Panc1 (cell line): ENCODE data around the gene CSMD2. TPM values are rescaled to one million over a fixed set of nuclear protein-coding genes. Genes with fewer than 3 reads are reported as not detected.

Experiments
- ATAC-seq: fragments of 200-7000 bp; cut with Tn5 transposase; 2 replicates; pipeline ENCODE4 v1.9.1; 2020; ENCODE audit warnings: mild to moderate bottlenecking, moderate library complexity
- BruUV-seq: library from RNA; stranded (reverse); fragments of 400-500 nt; replicated peaks from 2 replicates; lab custom pipeline; 2021; lab: Mats Ljungman, UMichigan
- CTCF ChIA-PET: fragments of 300-600 bp; sonication (Branson Sonifier 250); formaldehyde crosslinking; loops from one replicate; lab custom pipeline; 2022; ENCODE audit warnings: antibody characterized with exemption; lab: Charles Lee
- POLR2A ChIA-PET: fragments of 300-600 bp; sonication (Branson Sonifier 250); formaldehyde crosslinking; loops from one replicate; lab custom pipeline; 2022; ENCODE audit warnings: antibody characterized with exemption; lab: Charles Lee
- DNase-seq: peaks from one replicate; pipeline ENCODE4 v3.0.0-alpha.2; 2010; ENCODE audit warnings: low read depth, low spot score
- H3K27ac ChIP-seq: 2 replicates; pipeline ENCODE4 v1.5.1; 2011; ENCODE audit warnings: mild to moderate bottlenecking, low read length, inconsistent platforms
- H3K27me3 ChIP-seq: fragments of 200-500 bp; sonication (Bioruptor generic); 2 replicates; pipeline ENCODE4 v1.6.0; 2014; ENCODE audit warnings: low read length, inconsistent platforms; ENCODE audit not compliant: control insufficient read depth, insufficient read depth
- H3K36me3 ChIP-seq: fragments of 200-500 bp; sonication (Bioruptor generic); 2 replicates; pipeline ENCODE4 v1.5.1; 2014; ENCODE audit warnings: inconsistent platforms, mild to moderate bottlenecking, low read length, moderate library complexity; ENCODE audit not compliant: control insufficient read depth, insufficient read depth
- H3K4me1 ChIP-seq: 2 replicates; pipeline ENCODE4 v1.5.1; 2011; ENCODE audit warnings: inconsistent platforms, mild to moderate bottlenecking, low read length, moderate library complexity; ENCODE audit not compliant: control insufficient read depth, insufficient read depth
- H3K4me3 ChIP-seq, 2 experiments: 2 replicates each; pipeline ENCODE4 v1.5.1; 2011 to 2012; ENCODE audit warnings: low read depth in 2 of 2, low read length in 2 of 2, mild to moderate bottlenecking in 2 of 2, inconsistent platforms in 1 of 2, moderate library complexity in 1 of 2
- H3K9me3 ChIP-seq: fragments of 200-500 bp; sonication (Bioruptor generic); 2 replicates; pipeline ENCODE4 v1.5.1; 2014; ENCODE audit warnings: low read depth, mild to moderate bottlenecking, inconsistent platforms, low read length, moderate library complexity; ENCODE audit not compliant: control insufficient read depth, insufficient read depth
- POLR2AphosphoS5 ChIP-seq: IDR thresholded peaks from 2 replicates; pipeline ENCODE4 v1.6.1; 2012; ENCODE audit warnings: mild to moderate bottlenecking, low read depth, low read length, moderate library complexity
- REST ChIP-seq, 2 experiments: IDR thresholded peaks; 2 replicates each; pipeline ENCODE4 v1.6.1; 2011 to 2012; ENCODE audit warnings: low read depth in 2 of 2, control low read depth in 1 of 2, low read length in 1 of 2, mild to moderate bottlenecking in 1 of 2, moderate library complexity in 1 of 2; ENCODE audit not compliant: insufficient read depth in 1 of 2
- SIN3A ChIP-seq: IDR thresholded peaks from 2 replicates; pipeline ENCODE4 v1.6.1; 2012; ENCODE audit warnings: low read depth, mild to moderate bottlenecking, low read length, moderate library complexity, borderline replicate concordance; ENCODE audit not compliant: insufficient read depth
- TCF7L2 ChIP-seq: IDR thresholded peaks from 2 replicates; pipeline ENCODE4 v1.6.1; 2011; ENCODE audit warnings: mild to moderate bottlenecking, low read depth, low read length, inconsistent platforms
- in situ Hi-C: cut with HindIII; loops from 2 replicates; pipeline ENCODE4 v1.10.0; 2016; ENCODE audit warnings: low sequenced_read_pairs, low pct_unique_long_range_greater_than_20kb
- intact Hi-C: fragments of 100-400 bp; cut with micrococcal nuclease; formaldehyde crosslinking; loops from one replicate; pipeline ENCODE4 v1.10.0; 2022; ENCODE audit not compliant: unreplicated experiment
- total RNA-seq: library from RNA; stranded (reverse); gene quantifications from one replicate; pipeline ENCODE4 v1.2.1, GENCODE V29; 2021; ENCODE audit not compliant: unreplicated experiment
- TF ChIP-seq, protein P1 (sequence below): fragments of 450-650 bp; IDR thresholded peaks from 2 replicates; pipeline ENCODE4 v1.5.1; 2017; ENCODE audit warnings: mild to moderate bottlenecking

The CSMD2 gene
- total RNA-seq, 1 experiment from 2014 or later = not detected

DNA sequence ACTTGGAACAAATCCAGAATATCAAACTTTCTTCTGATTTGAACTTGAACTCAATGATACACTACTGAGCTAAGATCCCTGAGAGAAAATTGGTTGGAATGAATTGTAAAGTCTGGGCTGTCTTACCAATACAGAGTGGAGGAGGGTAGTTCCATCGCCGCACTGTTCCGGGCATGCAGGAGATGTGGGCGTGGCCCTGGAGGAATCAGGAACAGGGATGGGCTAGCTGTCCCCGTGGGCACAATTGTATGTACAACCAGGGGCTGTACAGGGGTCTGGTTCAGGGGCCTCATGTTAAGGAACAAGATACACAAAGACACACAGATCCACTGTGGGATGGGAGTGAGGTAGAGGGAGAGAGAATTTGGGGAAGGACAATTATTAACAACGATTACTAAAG is 548.2 kb downstream of the CSMD2 start:
- ATAC-seq = no peak
- TF ChIP-seq POLR2AphosphoS5 = no peak
- no peak for TF ChIP-seq TCF7L2
- TF ChIP-seq, protein P1, sequence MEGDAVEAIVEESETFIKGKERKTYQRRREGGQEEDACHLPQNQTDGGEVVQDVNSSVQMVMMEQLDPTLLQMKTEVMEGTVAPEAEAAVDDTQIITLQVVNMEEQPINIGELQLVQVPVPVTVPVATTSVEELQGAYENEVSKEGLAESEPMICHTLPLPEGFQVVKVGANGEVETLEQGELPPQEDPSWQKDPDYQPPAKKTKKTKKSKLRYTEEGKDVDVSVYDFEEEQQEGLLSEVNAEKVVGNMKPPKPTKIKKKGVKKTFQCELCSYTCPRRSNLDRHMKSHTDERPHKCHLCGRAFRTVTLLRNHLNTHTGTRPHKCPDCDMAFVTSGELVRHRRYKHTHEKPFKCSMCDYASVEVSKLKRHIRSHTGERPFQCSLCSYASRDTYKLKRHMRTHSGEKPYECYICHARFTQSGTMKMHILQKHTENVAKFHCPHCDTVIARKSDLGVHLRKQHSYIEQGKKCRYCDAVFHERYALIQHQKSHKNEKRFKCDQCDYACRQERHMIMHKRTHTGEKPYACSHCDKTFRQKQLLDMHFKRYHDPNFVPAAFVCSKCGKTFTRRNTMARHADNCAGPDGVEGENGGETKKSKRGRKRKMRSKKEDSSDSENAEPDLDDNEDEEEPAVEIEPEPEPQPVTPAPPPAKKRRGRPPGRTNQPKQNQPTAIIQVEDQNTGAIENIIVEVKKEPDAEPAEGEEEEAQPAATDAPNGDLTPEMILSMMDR = no peak
- Histone ChIP-seq H3K27me3 (peaks cover 36% of the 10 kb centered on the region), H3K36me3 (no peaks in the 10 kb centered on the region), H3K27ac (no peak overlapping the region), H3K9me3 (no peaks in the 10 kb centered on the region), H3K4me3 (no peak overlapping the region), H3K4me1 (no peaks in the 10 kb centered on the region)
- POLR2A ChIA-PET = no interaction called here
- no TSS peak for BruUV-seq
- CTCF ChIA-PET = no interaction called here
- in situ Hi-C loops = no loop called here
- intact Hi-C loops = loop anchor here (10.0 kb wide), 1 partner anchor 142 kb away; the partner anchor contains the start of gene ZSCAN20
- DNase-seq = no peak

GRCh38 chr1:33615546-33615945 is 549.5 kb downstream of the CSMD2 start:
- no peak for TF ChIP-seq SIN3A
- TF ChIP-seq, protein P1 = no peak
- no peak for TF ChIP-seq TCF7L2
- no peak for TF ChIP-seq REST (IDR thresholded peaks at IDR 0.05; ENCODE audit: insufficient read depth in 1 of 2, low read depth in 2 of 2, low read length in 1 of 2)
- no peak for TF ChIP-seq POLR2AphosphoS5
- CTCF ChIA-PET = no interaction called here
- BruUV-seq = no TSS peak
- Histone ChIP-seq H3K4me3 (no peak overlapping the region), H3K36me3 (no peaks in the 10 kb centered on the region), H3K9me3 (no peaks in the 10 kb centered on the region), H3K27ac (no peak overlapping the region), H3K4me1 (no peaks in the 10 kb centered on the region), H3K27me3 (peaks cover 36% of the 10 kb centered on the region)
- ATAC-seq = no peak
- in situ Hi-C loops = no loop called here
- DNase-seq = no peak
- POLR2A ChIA-PET = no interaction called here
- intact Hi-C loops = loop anchor here (10.0 kb wide), 1 partner anchor 141 kb away; the partner anchor contains the start of gene ZSCAN20
